ENCODE results near the gene SYF2. TPM values are rescaled to one million over a fixed set of nuclear protein-coding genes. Genes with fewer than 3 reads are reported as not detected.

SYF2 gene
- total RNA-seq, 4 donors from 2014 or later = 24.8 to 45.7 (median 30.9) TPM

DNA sequence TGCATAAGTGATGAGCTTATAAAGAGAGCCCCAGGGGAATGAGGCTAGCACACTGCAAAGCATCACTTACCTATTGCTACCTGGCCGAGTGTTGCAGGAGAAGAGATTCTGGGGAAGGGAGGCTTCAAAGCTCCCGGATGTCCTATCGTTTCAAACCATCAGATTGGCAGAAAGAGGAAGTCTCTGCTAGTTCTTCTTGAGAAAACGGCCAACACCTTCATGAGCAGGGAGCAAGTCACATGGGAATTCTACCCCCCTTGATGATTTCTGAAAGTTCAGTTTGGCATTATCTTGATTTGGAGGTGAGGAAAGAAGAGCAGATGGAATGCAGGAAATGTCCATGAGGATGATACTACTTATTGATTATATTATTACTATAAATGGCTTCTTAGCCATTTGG, 16.2 kb downstream of the SYF2 start:
- no peak overlapping the region for H3K4me3 ChIP-seq
- no peaks in the 10 kb centered on the region for H3K27me3 ChIP-seq
- H3K36me3 ChIP-seq = peaks cover 0 to 6% (median 0%) of the 10 kb centered on the region in 3 donors
- TF ChIP-seq, protein P1, sequence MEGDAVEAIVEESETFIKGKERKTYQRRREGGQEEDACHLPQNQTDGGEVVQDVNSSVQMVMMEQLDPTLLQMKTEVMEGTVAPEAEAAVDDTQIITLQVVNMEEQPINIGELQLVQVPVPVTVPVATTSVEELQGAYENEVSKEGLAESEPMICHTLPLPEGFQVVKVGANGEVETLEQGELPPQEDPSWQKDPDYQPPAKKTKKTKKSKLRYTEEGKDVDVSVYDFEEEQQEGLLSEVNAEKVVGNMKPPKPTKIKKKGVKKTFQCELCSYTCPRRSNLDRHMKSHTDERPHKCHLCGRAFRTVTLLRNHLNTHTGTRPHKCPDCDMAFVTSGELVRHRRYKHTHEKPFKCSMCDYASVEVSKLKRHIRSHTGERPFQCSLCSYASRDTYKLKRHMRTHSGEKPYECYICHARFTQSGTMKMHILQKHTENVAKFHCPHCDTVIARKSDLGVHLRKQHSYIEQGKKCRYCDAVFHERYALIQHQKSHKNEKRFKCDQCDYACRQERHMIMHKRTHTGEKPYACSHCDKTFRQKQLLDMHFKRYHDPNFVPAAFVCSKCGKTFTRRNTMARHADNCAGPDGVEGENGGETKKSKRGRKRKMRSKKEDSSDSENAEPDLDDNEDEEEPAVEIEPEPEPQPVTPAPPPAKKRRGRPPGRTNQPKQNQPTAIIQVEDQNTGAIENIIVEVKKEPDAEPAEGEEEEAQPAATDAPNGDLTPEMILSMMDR (IDR thresholded peaks at IDR 0.05) = no peak
- no peak for TF ChIP-seq POLR2A (IDR thresholded peaks at IDR 0.05)
- peak in 1 of 3 donors; percentile 9 for DNase-seq
- H3K27ac ChIP-seq = no peak overlapping the region
- H3K4me1 ChIP-seq = no peaks in the 10 kb centered on the region
- H3K9me3 ChIP-seq = no peaks in the 10 kb centered on the region

DNA sequence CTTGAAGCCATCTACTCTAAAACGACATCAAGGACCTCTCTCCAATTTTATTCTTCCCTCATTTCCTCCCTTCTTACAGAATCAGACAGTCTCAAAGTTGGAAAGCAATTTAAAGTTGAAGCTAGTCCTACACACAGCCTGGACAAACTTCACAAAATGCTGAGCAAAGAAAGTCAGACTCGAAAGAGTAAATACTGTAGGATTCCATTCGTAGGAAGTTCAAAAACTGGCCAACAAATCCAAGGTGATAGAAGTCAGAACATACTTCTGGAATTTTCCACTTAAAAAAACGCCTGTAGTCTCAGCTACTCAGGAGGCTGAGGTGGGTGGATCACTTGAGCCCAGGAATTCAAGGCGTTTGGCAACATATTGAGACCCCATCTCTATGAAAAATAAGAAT, 19.6 kb downstream of the SYF2 start:
- Histone ChIP-seq H3K9me3 (no peaks in the 10 kb centered on the region), H3K36me3 (no peaks in the 10 kb centered on the region), H3K4me1 (peaks cover 0 to 4% (median 0%) of the 10 kb centered on the region in 4 donors), H3K4me3 (no peak overlapping the region), H3K27me3 (no peaks in the 10 kb centered on the region), H3K27ac (no peak overlapping the region)
- no peak for DNase-seq
- no peak for TF ChIP-seq POLR2A (IDR thresholded peaks at IDR 0.05)
- TF ChIP-seq, protein P1 (IDR thresholded peaks at IDR 0.05) = no peak

DNA sequence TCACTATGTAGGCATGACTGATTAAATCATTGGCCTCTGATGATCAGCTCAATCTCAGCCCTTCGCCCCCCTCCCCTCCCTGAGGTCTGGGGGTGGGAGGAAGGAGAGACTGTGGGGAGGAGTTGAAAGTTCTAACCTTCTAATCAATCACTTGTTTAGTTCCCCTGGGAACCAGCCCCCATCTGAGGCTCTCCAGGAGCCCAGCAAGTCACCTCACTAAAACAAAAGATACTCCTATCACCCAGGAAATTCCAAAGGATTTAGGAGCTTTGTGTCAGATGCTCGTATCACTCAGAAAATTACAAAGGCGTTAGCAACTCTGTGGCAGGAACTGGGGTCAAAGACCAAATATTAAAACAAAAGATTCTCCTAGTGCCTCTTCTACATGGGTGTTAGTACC, 21.6 kb downstream of the SYF2 start:
- Histone ChIP-seq H3K36me3 (no peaks in the 10 kb centered on the region), H3K27me3 (no peaks in the 10 kb centered on the region), H3K4me1 (peaks cover 0 to 9% (median 0%) of the 10 kb centered on the region in 4 donors), H3K4me3 (no peak overlapping the region), H3K27ac (no peak overlapping the region), H3K9me3 (no peaks in the 10 kb centered on the region)
- TF ChIP-seq, protein P1 (IDR thresholded peaks at IDR 0.05) = no peak
- TF ChIP-seq POLR2A (IDR thresholded peaks at IDR 0.05) = no peak
- DNase-seq = no peak

DNA sequence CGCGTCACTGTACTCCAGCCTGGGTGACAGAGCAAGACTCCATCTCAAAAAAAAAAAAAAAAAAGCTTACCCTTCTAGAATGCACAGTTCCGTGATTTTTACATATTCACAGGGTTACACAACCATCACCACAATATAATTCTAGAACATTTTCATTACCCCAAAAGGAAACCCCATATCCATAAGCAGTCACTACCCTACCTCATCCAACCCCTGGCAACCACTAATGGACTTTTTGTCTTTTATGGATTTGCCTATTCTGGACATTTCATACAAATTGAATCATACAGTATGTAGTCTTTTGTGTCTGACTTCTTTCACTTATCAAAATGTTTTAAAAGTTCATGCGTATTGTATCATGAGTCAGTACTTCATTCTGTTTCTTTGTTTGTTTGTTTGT, 22.8 kb downstream of the SYF2 start:
- TF ChIP-seq, protein P1 (IDR thresholded peaks at IDR 0.05) = no peak
- no peak for TF ChIP-seq POLR2A (IDR thresholded peaks at IDR 0.05)
- Histone ChIP-seq H3K36me3 (no peaks in the 10 kb centered on the region), H3K9me3 (no peaks in the 10 kb centered on the region), H3K4me3 (no peak overlapping the region), H3K27me3 (no peaks in the 10 kb centered on the region), H3K27ac (no peak overlapping the region), H3K4me1 (peaks cover 0 to 9% (median 0%) of the 10 kb centered on the region in 4 donors)
- DNase-seq = no peak

DNA sequence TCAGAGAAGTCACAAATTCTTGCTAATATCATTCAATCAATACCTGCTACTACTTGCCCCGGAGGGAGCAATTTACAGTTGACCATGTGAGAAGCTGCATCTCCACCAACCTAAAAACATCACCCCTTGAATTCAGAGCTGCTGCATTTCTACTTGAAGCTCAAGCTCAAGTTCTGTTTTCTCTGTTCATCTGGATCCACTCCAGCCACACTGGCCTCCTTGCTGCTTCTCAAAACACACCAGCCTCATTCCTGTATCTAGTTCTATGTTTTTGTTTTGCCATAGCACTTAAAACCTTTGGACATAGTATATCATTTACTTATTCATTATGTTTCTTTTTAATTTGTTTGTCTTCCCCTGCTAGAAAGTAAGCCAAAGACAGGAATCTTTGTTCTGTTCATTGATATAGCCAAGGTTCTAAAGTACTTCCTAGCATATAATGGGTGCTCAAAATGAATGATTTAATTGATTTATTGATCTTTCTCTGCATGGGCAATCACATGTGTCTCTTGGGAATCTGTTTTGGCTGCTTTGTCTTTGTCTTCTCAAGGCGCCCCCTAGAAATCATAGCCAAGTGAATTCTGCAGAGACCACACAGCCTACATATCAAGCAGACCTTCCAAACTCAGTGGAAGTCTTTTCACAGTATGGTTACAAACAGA, 23.6 kb downstream of the SYF2 start:
- no peak for DNase-seq
- no peaks in the 10 kb centered on the region for H3K9me3 ChIP-seq
- peak overlapping the region in 1 of 4 donors; percentile 21 for H3K27ac ChIP-seq
- H3K4me3 ChIP-seq = no peak overlapping the region
- H3K27me3 ChIP-seq = no peaks in the 10 kb centered on the region
- peaks cover 0 to 9% (median 0%) of the 10 kb centered on the region in 4 donors for H3K4me1 ChIP-seq
- H3K36me3 ChIP-seq = no peaks in the 10 kb centered on the region
- TF ChIP-seq POLR2A (IDR thresholded peaks at IDR 0.05) = no peak
- TF ChIP-seq, protein P1 (IDR thresholded peaks at IDR 0.05) = no peak

Measured in Peyer's patch (tissue), 4 donors.